Measurements from ENCODE around the gene BEND3. TPM values are rescaled to one million over a fixed set of nuclear protein-coding genes. Genes with fewer than 3 reads are reported as not detected.

BEND3 gene
- total RNA-seq, 1 donor from 2014 or later = 1.5 TPM

Other genes starting within 250 kb of the BEND3 start
- 0.75 TPM for gene CD24, start 140.8 kb downstream of the BEND3 start, total RNA-seq
- 39.1 TPM for gene MTRES1, start 87.3 kb downstream of the BEND3 start, total RNA-seq

All from Right ventricle myocardium superior (tissue), 1 donor.